RPMI7951 (cell line): ENCODE results near the gene DDX11. TPM values are rescaled to one million over a fixed set of nuclear protein-coding genes. Genes with fewer than 3 reads are reported as not detected.
"Not testable (repeated sequence)": the region's sequence is repeated elsewhere in the genome, so short reads cannot be mapped to it uniquely, and the experiment has no call there.

Experiments
- DNase-seq: peaks from one replicate; pipeline ENCODE4 v3.0.0-alpha.2; 2012; ENCODE audit warnings: low read depth
- total RNA-seq: library from RNA; depleted of rRNA; stranded (reverse); fragments of >200 nt; shearing (Covaris generic); gene quantifications from 2 replicates; pipeline ENCODE4 v1.2.3, GENCODE V29; 2014

Gene DDX11
- total RNA-seq, 1 experiment from 2014 or later, result 11.4 TPM

DNA sequence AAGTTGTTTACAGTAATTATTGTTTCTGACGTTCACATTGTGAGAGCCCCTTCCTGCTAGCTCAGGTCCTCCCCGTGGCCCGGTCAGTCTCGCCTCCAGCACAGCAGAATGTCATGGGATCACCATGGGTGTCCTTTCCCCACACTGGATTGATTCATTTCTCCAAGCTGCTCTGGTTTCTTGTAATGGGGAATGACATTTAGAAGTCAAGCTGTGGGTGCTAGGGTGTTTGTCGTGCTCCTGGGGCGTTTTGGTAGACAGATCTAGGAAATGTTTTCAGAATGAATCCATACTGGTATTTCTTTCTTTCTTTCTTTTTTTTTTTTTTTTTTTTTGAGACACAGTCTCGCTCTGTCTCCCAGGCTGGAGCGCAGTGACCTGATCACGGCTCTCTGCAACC is 25.1 kb downstream of the DDX11 start:
- DNase-seq, result not testable (repeated sequence)

DNA sequence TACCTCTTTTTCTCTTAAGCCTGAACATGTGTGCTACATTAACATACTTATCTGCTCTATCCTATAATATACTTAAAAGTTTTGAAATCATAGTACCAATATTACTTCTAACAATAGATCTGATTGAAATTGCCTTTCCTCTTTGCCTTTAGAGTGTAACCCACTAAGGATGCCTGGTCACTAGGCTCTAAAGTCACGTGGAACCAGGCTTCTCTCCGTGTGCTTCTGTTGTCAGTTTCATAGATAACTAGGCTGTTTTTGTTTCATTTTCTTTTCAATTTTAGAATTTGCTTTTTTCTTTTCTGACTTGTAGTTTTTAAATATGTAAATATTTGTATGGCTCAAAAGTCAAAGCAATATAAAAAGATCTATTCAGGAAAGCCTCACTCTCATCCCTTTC is 25.8 kb downstream of the DDX11 start:
- DNase-seq, result not testable (repeated sequence)

DNA sequence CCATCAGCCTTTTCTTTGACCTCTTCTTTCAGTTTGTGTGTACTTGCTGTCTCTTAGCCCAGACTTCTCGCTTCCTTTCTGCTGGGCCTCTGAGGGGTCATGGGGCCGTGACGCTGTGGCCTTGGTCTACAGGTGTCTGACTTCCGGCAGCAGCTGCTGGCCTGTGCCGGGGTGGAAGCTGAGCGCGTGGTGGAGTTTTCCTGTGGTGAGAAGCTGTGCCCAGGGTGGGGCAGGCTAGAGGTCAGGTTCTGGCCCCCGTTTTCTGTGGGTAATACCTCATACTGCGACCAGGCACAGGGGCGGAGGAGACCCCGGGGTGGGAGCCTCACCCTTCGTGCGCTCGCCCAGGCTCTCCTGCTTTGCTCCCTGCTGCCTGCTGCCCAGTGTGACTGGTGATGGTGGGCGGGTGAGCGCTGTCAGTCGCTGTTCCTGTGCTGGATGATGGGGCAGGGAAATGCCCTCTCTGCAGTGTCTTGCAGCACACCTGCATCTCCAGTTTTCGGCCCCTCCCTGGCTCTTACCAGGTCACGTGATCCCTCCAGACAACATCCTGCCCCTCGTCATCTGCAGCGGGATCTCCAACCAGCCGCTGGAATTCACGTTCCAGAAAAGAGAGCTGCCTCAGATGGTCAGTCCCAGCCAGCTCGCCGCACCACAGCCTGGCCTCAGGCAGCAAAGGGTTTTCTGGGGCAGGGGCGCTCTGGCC is 27.0 kb downstream of the DDX11 start:
- not testable (repeated sequence) for DNase-seq

DNA sequence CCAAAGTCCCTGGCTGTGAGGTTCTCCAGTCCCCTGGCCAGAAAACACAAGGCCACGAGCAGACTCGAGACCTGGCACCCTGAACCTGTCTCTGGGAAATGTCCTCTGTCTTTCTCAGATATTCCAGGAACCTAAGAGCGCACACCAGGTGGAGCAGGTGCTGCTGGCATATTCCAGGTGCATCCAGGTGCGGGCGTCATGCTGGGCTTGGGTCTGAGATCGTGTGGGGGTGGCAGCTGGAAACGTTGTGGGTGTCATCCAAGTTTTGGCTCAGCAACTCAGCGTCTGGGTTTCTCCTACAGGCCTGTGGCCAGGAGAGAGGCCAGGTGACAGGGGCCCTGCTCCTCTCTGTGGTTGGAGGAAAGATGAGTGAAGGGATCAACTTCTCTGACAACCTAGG is 28.5 kb downstream of the DDX11 start:
- not testable (repeated sequence) for DNase-seq

DNA sequence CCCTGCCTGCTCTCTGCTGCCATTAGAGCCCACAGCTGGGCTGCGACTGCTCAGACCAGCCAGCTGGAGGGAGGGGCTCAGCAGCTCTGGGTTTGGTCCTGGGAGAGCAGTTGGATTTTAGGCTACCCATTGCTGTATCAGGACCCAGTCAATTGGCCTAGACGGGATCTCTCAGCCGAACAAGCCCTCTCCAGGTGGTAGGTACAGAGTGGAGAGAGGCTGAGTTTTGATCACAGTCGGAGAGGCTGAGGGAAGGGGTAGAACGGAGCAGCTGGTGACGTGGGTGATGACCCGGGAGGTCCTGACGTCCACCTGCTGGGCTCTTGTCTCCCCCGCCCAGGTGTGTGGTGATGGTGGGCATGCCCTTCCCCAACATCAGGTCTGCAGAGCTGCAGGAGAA is 28.9 kb downstream of the DDX11 start:
- DNase-seq, result not testable (repeated sequence)

DNA sequence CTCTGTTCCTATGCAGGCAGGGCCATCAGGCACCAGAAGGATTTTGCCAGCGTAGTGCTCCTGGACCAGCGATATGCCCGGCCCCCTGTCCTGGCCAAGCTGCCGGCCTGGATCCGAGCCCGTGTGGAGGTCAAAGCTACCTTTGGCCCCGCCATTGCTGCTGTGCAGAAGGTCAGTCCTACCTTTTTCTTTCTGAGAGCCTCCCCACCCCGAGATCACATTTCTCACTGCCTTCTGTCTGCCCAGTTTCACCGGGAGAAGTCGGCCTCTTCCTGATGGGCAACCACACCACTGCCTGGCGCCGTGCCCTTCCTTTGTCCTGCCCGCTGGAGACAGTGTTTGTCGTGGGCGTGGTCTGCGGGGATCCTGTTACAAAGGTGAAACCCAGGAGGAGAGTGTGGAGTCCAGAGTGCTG is 29.9 kb downstream of the DDX11 start:
- DNase-seq, result not testable (repeated sequence)

DNA sequence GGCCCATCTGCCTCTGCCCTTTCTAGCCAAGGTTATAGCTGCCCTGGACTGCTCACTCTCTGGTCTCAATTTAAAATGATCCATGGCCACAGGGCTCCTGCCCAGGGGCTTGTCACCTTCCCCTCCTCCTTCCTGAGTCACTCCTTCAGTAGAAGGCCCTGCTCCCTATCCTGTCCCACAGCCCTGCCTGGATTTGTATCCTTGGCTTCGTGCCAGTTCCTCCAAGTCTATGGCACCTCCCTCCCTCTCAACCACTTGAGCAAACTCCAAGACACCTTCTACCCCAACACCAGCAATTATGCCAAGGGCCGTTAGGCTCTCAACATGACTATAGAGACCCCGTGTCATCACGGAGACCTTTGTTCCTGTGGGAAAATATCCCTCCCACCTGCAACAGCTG is 30.6 kb downstream of the DDX11 start:
- not testable (repeated sequence) for DNase-seq

DNA sequence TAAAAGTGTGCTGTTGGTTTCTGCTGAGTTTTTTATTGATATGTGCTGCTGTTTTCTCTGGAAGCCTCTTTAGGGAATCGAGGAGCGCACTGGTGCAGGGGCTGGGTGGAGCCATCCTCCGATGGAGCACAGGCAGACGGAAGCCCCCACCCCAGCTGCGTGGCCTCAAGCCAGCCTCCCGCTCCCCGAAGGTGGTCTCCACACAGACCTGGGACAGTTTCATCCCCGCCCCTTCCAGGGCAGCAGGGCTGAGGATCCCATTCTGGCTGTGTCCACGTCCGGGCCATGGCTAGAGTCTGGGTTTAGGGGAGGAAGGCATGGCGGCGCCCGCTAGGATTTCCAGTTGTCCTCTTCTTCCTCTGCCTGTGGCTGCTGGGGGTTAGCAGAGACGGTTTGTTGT is 31.1 kb downstream of the DDX11 start:
- not testable (repeated sequence) for DNase-seq

DNA sequence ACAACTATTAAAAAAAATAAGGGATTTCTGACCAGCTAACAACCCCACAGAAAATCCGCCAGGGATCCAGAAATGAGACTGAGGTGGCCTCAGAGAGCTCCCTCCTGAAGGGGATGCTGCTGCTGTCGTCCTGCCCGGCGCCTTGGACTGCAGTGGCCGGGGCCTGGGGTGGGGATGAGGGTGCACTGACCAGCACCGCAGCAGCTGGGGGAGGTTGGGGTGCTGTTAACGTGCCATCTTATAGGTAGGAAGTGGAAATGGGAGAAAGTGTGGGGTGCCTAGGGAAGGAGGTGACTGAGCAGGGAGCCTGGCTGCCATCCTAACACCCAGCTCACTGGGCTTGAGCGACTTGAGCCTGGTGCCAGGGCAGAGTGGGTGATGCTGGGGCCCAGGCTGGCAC is 32.0 kb downstream of the DDX11 start:
- DNase-seq, result no peak

DNA sequence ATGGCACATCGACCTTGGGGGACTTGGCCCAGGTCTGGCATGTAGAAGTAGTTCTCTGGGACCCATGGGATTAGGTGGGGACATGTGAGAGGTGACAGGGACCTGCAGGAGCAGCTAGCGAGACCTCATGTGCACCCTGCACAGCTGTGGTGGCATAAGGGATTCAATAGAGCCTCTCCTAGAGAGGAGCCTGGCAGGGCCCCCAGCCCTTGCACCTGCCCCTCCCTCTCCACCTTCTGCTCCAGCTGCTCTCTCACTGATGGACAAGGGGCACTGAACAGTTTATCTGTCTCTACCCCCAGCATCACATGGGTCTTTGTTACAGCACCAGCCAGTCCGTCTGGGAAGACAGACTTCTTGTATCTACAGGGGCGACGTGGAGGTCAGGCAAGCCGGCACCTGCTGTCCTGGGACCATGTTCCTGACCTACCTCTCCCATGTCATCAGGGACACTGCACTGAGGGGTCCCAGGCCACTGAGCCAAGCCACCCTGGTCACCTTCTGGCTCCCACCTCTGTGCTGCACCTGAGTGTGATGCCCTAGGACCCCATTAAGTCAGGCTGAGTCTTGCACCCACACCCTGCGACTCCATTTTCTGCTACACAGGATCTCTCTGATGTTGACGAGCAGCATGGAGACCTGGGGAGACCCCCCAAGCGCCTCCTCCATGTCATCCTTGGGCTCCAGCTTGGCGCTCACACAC is 32.6 kb downstream of the DDX11 start:
- DNase-seq, result no peak

DNA sequence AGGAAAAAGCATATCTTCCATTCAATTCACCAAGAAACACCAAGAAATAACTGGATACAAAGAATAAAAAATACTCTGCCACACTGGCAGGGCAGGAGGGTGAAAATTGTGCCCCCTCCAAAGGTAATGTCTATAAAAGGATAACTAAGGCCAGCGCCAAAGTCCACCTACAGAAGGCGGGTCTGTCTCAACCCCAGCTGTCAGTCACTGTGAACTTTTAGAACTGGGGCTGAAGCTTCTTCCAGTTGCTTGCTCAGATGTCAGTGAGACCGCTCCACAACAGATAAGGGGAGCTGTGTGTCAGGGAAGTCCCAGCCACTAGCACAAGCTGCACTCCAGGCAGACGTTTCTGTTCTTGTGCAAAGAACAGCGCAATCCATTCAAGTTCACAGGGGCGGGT is 36.1 kb downstream of the DDX11 start:
- DNase-seq, result not testable (repeated sequence)

DNA sequence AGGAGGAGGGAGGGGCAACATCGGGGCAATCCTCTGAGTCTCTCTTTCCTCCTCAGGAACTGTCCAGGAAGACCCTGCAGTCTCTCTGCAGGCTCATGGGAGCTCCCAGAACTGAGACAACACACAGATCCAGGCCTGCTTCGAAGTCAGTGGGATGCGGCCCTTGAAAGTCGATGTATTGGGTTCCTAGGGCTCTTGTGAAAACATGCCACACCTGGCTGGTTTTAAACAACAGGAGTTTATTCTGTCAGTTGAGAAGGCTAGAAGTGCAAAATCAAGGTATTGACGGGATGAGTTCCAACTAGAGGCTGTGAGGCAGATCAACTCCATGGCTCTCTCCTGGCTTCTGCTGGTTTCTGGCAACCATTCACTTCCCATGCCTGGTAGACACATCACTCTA is 36.6 kb downstream of the DDX11 start:
- DNase-seq, result not testable (repeated sequence)

DNA sequence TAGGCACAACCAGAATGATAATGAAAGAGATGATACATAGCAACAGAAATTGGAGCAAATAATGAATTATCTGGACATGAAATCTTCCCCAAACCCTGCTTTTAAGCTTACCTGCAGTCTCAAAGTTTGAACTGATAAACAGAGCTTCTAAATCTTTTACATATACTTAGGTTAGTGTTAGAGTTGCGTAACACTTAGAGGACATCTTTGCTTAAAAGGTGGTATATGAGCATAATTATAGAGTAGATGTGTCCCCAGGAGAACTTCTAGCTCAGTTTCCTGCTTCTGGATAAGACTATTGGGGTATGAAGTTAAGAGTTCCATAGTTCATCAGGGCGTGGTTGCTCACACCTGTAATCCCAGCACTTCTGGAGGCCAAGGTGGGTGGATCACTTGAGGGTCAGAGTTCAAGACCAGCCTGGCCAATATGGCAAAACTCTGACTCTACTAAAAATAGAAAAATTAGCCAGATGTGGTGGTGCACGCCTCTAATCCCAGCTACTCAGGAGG is 41.5 kb downstream of the DDX11 start:
- DNase-seq, result not testable (repeated sequence)

DNA sequence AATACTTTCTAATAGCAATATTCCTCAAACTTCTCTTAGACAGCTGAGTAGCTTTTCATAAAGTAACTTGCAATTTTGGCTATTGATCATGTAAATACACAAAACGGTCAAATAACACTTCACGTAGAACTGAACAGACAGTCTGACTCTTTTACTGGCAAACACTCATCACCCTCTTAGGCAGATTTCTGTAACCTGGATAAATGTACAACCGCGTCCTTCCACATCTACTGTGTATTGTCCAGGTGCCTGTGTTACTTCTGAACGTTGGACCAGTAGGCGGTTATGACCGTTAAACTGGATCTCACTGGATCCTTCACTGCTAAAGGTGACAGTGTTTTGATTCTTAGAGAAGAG is 43.2 kb downstream of the DDX11 start:
- not testable (repeated sequence) for DNase-seq

DNA sequence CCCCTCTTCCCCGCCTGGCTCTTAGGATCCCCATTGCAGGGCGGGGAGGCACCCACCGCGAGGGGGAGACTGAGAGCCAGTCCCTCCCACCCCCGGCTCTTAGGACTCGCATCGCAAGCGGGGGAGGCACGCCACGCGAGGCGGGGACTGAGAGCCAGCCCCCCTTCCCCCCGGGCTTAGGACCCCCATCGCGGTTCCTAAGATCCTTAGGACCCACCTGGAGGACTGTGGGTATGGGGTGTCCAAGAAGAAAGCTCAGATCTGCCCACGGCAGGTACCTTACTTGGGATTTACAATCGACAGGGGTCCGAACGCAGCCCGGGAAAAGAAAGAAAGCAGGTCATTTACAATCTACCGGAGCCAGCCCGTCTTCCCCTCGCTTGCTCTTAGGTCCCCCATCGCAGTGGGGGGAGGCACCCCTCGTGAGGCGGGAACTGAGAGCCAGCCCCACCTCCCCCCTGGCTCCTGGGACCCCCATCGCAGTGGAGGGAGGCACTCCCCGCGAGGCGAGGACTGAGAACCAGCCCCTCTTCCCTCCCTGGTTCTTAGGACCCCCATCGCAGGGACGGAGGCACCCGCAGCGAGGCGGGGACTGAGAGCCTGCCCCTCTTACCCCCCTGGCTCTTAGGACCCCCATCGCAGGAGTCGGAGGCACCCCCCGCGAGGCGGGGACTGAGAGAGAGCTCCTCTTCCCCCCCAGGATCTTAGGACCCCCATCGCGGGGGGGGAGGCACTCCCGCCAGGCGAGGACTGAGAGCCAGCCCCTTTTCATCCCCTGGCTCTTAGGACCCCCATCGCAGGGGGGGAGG is 43.7 kb downstream of the DDX11 start:
- peak; percentile 21 for DNase-seq

DNA sequence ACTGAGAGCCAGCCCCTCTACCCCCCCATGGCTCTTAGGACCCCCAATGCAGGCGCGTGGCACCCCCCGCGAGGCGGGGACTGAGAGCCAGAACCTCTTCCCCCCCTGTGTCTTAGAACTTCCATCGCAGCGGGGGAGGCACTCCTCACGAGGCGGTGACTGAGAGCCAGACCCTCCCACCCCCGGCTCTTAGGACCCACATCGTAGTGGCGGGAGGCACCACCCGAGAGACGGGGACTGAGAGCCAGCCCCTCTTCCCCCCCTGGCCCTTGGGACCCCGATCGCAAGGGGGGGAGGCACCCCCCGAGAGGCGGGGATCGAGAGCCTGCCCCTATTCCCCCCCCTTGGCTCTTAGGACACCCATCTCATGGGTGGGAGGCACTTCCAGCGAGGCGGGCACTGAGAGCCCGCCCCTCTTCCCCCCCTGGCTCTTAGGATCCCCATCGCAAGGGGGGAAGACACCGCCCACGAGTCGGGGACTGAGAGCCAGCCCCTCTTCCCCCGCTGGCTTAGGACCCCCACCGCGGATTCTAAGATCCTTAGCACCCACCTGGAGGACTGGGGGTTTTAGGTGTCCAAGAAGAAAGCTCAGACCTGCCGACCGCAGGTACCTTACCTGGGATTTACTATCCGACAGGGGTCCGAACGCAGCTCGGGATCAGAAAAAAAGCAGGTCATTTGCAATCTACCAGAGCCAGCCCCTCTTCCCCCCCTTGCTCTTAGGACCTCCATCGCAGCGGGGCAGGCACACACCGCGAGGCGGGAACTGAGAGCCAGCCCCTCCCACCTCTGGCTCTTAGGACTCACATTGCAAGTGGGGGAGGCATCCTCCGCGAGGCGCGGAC is 44.9 kb downstream of the DDX11 start:
- no peak for DNase-seq

DNA sequence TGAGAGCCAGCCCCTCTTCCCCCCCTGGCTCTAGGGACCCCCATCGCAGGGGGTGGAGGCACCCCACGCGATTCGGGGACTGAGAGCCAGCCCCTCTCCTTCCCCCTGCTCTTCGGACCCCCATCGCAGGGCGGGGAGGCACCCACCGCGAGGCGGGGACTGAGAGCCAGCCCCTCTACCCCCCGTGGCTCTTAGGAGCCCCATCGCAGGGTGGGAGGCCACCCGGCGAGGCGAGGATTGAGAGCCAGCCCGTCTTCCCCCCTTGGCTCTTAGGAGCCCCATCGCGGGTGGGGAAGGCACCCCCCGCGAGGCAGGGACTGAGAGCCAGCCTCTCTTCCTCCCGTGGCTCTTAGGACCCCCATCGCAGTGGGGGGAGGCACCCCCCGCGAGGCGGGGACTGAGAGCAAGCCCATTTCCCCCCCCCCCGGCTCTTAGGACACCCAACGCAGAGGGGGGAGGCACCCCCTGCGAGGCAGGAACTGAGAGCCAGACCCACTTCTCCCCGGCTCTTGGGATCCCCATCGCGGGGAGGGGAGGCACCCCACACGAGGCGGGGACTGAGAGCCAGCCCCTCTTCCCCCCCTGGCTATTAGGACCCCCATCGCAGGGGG is 45.6 kb downstream of the DDX11 start:
- no peak for DNase-seq

DNA sequence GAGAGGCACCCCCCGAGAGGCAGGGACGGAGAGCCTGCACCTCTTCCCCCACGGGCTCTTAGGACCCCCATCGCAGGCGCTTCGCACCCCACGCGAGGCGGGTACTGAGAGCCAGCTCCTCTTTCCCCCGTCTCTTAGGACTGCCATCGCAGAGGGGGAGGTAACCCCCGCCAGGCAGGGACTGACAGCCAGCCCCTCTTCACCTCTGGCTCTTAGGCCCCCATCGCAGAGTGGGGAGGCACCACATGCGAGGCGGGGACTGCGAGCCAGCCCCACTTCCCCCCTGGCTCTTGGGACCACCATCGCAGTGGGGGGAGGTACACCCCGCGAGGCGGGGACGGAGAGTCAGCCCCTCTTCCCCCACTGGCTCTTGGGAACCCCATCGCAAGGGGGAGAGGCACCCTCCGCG is 46.1 kb downstream of the DDX11 start:
- no peak for DNase-seq

DNA sequence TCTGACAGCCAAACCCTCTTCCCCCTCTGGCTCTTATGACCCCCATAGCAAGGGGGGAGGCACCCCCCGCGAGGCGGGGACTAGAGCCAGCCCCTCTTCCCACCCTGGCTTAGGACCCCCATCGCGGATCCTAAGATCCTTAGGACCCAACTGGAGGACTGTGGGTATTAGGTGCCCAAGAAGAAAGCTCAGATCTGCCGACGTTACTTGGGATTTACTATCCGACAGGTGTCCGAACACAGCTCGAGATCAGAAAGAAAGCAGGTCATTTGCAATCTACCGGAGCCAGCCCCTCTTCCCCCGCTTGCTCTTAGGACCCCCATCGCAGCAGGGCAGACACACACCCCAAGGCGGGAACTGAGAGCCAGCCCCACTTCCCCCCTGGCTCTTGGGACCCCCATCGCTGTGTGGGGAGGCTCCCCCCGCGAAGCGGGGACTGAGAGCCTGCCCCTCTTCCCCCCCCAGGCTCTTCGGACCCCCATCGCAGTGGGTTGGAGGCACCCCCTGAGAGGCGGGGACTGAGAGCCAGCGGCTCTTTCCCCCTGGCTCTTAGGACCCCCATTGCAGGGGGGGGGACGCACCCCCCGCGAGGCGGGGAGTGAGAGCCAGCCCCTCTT is 46.8 kb downstream of the DDX11 start:
- no peak for DNase-seq

DNA sequence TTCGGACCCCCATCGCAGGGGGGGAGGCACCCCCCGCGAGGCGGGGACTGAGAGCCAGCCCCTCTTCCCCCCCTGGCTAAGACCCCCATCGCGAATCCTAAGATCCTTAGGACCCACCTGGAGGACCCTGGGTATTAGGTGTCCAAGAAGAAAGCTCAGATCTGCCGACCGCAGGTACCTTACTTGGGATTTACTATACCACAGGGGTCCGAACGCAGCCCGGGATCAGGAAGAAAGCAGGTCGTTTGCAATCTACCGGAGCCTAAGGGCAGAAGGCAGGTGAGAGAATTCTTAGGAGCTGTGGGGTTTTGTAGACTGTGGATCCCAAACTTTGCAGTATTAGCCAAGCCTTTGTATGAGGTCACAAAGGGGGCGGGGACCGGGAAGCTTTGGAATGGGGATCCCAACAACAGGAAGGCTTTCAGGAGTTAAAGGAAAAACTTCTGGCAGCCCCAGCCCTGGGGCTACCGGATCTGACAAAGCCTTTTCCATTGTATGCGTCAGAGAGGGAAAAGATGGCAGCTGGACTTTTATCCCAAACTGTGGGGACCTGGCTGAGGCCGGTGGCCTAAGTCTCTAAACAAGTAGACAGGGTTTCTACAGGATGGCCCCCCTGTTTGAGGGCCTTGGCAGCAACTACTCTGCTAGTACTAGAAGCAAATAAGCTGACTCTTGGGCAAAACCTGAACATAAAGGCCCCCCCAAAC is 47.5 kb downstream of the DDX11 start:
- peak; percentile 5 for DNase-seq
